Activated CD4-positive, alpha-beta T cell treated with anti-CD3 and anti-CD28 coated beads, Interleukin-2, amount 50 U/mL, for 4 hours (primary cell): ENCODE results near the gene TMPRSS2.

ENCODE experiments used
- DNase-seq, 2 experiments: peaks; one replicate each; pipeline ENCODE4 v3.0.0-alpha.2; 2020

TMPRSS2 gene

GRCh38 chr21:41507521-41508414 is at the start of gene TMPRSS2:
Gene TMPRSS2, minus strand, starts transcription at chr21:41508158. Its CDS starts 10,025 bp downstream, at chr21:41498133.
- DNase-seq, result no peak

DNA sequence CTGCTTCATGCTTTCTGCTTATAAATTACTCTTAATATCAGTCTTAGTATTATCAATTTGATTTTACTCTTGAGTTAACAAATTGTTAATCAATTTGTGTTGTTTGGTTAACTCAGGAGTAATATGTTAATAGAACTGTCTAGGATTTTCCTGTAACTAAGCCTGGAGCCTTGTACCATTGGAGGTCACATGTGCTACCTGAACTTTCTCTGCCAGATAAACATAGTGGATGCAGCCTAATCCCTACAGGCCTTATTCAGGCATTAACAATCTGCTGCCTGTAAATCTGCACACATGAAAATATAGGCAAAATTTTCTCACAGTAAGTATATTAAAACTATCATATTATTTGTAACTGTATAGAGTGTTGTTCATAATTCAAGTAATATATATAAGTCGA is 47.1 kb upstream of the TMPRSS2 start:
- no peak for DNase-seq

GRCh38 chr21:41552254-41552653 is 44.3 kb upstream of the TMPRSS2 start:
- DNase-seq, result no peak

GRCh38 chr21:41548781-41549180 is 40.8 kb upstream of the TMPRSS2 start:
- DNase-seq, result no peak

DNA sequence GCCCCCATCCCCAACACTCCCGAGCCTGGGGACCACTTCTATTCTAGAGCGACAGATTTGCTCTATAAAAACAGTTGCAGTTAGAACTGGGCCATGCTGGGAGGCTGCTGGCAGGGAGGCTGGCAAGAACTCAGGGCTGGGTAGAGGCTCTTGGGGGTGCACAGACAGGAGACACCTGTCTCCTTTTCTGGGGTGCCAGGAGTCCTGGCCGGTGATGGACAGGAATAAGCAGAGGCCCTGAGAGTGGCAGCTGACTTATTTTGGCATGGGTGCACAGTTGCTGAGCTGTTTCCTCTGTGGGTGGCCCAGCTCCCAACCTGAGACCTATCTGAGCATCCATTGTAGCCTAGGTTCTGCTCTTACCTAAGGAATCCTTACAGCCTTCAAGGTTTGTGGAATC is 39.2 kb upstream of the TMPRSS2 start:
- DNase-seq, result no peak

GRCh38 chr21:41545500-41546359 is 37.8 kb upstream of the TMPRSS2 start:
- DNase-seq, result no peak

- no peak for DNase-seq
Observed at GRCh38 chr21:41542727-41543126, 34.8 kb upstream of the TMPRSS2 start.

- no peak for DNase-seq
Observed at GRCh38 chr21:41537356-41537755, 29.4 kb upstream of the TMPRSS2 start.

DNA sequence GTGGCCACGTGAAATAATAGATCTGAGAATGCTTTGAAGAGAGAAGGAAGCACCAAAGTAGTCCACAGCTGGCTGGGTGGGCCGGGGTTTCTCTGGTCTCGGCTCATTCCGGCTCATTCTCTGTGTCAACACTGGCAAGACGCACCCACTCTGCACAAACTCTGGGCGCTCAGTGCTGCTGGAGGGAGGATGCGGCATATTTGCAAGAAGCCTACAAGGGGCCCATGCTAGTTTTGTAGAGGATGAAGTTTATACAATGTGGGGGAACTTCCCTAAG is 28.8 kb upstream of the TMPRSS2 start:
- no peak for DNase-seq

DNA sequence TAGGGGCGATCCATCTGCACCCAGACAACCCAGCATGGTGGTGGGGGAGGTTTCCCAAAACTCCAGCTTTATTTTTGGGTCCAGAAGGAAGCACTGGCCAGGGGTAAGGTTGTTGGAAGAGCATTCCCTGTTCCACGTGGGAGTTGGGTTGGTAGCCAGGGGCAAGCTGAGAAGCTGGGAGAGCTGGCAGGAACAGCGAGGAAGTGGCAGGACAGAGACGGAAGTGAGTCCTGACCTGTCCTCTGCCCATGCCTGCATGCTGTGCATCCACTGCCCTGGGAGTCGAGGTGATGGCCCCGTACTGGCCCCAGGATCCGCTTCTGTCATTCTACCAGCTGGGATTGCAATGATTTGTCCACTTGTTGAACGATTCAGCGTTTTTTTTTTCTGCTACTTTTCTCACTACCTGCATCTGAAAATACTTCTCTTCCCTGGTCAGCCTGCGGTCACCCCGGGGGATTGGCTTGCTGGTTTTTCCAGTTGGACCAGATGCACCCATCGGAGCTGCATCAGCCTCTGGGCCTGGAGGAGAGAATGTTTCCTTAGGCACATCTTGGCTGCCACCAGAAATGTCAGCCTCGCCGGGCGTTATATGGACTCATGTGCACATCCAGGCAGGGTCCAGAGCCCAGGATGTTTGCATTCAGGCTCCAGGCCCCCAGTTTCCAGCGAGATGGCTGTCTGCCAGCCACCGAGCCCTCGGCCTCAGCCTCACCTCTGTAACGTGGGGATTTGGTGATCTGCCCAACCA is 28.3 kb upstream of the TMPRSS2 start:
- no peak for DNase-seq

DNA sequence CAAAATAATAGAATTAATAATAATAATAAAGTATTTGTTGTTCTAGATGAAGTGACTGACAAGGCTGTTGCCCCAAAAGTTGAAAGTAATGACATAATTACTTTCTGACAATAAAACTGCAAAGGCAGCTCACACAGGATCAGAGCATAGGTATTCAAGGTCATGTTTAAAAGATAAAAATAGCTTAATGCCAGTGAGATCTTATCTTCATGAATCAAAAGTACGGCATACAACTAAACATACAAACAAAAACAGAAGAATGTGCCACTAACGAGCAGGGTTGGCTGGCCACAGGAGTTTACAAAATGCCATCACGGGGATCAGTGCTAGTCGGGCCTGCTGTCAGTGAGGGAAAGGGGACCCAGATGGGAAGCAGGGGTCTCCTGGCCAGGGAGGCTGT is 22.4 kb upstream of the TMPRSS2 start:
- no peak for DNase-seq

- no peak for DNase-seq
Observed at GRCh38 chr21:41529769-41530168, 21.8 kb upstream of the TMPRSS2 start.

DNA sequence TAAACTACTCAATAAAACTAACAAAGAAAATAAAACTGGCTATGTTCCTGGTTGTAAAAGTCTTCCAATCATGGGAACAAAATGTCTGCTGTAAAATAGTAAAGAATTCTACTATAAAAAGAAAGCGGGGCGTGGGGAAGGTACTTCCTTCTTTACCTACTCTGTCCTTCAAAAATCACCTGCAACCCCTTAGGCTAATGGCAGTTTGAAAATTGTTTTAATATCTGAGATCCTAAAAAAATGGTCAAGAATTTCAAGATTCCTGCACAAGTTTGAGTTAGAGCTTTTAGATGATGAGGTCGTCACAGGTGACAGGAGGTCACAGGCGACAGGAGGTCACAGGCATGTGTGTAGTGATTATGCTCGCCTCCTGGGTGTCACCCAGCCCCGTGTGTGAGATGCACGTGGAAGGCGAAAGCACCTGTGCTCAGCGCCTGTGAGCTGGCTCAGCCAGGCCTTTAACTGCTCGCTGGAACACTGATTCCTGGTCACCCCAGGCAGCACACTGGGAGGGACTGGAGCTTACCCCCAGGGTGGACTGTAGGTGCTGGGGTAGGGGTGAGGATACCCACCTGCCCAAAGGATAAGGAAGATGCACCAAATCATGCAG is 18.6 kb upstream of the TMPRSS2 start:
- no peak for DNase-seq

DNA sequence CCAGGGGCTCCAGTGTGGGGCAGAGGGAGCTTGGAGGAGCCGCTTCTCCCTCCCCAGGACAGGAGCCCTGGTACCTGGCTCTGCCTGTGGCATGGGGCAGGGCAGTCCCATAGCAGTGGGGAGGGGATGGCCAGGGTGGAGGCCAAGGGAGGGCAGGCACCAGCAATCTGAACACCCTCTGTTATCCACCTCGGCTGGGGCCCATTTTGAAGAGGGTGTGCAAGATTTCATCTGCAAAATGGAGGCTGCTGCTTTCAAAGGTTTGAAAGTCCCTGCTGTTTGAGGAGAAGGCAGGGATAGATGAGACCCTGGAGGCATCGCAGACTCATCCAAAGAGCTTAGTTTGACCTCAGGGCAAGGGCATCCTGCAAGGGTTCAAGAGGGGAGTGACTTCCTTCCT is 15.2 kb upstream of the TMPRSS2 start:
- DNase-seq, result no peak

GRCh38 chr21:41521489-41522027 is 13.6 kb upstream of the TMPRSS2 start:
- DNase-seq, result no peak

DNA sequence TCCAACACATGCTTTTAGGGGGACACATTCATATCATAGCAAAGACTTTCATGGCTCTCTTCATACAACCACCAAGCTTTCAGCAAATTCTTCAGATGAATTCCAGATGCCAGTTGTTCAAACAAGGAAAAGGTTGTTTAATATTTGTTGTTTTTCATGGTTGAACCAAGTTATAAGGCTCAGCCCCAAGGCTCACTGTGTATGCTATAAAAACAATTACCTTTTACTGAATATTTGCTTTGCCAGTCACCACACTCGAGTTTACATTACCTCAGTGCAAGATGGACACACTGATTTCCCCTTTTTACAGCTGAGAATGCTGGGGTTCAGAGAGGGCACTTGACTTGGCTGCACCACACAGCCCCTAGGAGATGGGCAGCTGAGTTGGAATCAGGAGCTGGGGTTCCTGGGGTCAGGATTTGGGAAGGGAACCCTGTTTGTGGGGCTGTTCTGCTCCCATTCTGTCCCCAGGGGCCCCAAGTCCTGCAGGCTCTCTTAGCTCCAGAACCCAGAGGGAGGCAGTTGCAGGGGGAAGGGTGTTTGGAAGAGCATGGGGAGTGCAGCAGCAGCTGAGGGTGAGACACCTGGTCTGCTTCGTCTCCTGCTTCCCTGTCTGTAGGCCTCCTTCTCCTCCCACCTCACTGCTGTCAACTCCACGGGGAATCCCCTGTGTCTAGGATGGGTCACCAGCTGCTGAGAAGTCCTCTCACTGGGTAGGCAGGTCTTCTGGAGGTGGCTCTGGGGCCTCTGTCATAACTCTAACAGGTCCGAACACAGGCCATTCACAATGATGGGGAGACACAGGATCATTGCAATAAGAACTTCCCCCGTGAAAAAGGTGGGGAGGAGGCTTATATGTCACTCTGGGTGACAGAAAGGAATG is 12.8 kb upstream of the TMPRSS2 start:
- no peak for DNase-seq

DNA sequence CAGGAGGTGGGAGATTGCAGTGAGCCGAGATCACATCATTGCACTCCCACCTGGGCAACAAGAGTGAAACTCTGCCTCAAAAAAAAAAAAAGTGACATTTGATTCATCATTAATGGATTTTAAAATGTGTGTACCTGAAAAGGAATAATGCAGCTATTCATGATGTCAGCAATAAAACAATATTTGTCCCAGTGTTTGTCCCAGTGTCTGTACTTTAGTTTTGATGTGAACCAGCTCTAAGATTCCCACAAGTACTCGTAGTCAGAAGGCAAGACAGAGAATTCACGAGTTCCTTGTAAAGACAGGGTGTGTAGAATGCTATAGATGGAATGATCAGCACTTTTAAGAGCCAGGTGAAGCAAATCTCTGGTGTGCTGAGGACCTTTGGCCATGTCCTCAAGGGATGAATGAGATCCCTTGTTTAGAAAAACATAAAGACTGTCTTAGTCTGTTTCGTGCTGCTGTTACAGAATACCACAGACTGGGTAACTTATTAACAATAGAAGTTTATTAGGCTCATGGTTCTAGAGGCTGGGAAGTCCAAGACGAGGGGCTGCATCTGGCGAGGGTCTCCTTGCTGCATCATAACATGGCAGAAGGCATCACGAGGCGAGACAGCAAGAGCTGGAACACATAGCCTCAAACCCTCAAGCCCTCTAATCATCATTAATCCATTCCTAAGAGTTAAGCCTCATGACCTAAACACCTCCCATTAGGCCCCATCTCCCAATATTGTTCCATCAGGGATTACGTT is 12.0 kb upstream of the TMPRSS2 start:
- DNase-seq, result no peak

- no peak for DNase-seq
Observed at GRCh38 chr21:41518757-41519156, 10.8 kb upstream of the TMPRSS2 start.

GRCh38 chr21:41511858-41512257 is 3.9 kb upstream of the TMPRSS2 start:
- DNase-seq, result no peak

GRCh38 chr21:41510500-41510899 is 2.5 kb upstream of the TMPRSS2 start:
- DNase-seq, result no peak

- DNase-seq, result no peak
Observed at GRCh38 chr21:41509733-41510132, 1.8 kb upstream of the TMPRSS2 start.
